Activated CD8-positive, alpha-beta memory T cell treated with anti-CD3 and anti-CD28 coated beads, Interleukin-2, amount 50 U/mL, for 1 hour (primary cell): ENCODE data around the gene ELK3.

Experiments used
- DNase-seq: peaks from one replicate; pipeline ENCODE4 v3.0.0-alpha.2; 2020; ENCODE audit errors: extremely low read depth

The ELK3 gene

DNA sequence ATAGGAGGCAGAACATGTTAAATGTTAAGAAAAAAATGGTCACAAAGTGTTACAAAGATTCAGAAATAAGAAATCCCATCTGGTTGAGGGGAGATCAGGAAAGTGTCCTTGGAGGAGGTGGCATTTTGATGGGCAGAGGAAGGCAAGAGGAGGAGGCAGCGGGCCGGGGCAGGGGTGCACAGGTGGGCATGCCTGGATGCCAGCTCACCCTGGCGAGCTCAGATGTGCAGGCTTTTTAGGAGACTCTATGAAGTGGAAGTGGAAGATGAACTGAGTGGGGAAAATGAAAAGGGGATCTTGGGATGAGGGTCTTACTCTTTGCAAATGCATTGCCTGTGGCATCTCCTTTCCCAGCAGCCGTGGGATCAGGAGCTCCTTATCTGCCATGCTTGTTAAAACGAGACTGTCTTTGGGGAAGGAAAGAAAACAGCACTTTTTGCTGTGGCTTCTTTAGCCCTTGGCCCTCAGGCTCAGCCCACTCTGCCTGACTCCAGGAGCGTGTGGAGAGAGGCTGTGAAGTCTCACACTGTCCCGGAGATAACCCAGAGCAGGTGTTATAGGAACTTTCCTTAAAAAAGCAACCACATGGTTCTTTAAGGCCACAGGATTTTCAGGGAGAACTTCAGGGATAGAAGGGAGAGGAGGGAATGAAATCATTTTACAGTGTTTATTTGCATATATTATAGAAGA, 62.6 kb downstream of the ELK3 start:
- no peak for DNase-seq

DNA sequence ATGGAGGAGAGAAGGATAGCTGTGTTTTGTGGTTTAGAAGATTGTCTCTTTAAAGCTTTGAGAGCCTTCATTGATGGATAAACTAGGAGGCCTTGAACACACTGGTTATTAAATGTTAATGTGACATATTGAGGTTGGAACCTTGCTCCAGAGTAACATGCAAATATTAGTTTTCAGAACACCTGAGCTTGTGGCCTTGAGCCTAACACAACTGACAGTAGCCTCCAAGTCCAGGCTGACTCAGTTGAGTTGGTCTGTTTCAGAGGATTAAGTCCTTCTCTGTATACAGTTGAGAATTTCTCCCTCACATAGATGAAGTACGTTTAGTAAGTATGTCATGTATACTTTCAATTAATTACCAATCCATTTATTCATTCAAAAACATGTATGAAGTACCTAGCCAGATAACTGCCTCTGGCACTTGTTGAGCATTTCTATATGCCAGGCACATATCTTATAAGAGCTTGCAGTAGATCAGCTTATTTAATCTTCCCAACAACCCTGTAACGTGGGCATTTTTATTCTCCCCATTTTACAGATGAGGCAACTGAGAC, 63.5 kb downstream of the ELK3 start:
- DNase-seq = no peak

DNA sequence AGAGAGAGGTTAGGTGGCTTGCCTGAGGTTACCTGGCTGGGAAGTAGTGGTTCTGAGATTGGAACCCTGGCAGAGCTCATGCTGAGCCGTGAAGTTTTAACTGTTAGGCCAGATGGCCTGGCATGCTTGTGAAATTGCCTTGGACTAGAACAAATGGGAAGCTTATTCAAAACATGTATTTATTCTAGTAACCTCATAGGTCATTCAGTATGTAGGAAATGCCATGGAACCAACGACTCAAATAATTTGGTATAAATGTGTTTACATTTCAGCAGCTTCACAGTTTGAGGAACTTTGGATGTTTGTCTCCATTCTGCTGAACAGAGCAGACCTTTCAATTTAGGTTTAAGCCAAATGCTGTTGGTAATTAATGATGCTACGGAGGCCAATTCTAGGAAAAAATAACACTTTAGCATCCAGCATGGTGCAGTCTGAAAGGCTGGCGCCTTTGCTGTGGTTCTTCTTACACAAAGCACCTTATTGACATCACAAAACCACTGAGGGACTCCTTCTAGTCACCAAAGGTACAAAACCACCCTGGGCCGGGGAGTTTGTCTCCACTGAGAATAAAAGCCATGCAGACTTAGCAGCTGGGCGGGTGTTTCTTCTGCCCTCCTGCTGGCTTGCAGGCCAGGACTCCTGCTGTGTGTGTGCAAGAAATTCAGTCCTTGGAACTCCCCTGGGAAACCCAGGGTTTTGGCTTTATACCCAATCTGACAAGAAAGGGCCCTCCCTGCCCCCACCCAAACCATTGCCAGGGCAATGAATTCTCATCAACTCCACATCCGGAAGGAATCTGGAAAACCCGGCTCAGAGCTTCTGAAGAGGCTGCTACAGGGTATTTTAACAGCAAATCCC, 64.2 kb downstream of the ELK3 start:
- peak; percentile 38 for DNase-seq

DNA sequence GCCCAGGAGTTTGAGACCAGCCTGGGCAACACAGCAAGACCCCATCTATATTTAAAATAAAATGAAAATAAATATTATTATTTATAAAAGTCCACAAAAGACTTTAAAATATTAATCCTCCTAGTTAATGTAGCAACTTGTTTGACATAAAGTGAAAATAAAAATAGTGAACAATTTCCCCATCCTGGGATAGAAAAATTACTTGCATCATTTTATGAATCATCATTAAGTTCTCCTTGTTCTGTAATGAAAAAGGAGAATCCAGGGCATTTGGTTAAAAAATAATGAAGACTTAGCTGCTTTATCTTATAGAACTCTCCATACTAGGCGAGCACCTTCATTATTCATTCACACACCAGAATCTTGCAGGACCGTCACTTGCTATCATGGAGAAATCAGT, 66.1 kb downstream of the ELK3 start:
- DNase-seq = no peak

DNA sequence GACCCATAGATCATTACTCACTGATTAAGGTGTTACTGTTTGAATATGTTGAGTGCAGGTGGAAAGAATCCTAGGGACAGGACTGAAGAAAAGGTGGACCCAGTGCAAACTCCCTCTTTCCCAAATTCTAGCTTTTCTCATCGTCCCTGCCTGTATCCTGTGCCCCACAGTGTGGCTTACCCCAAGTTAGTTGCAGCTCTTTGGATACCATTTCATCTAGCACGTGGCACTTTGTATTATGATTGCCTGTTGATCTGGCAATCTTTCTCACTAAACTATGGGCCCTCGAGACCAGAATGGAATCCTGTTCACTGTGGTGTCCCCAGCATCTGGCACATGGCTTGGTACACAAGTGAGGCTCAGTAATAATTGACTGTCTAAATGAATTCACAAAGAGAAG, 66.5 kb downstream of the ELK3 start:
- DNase-seq = no peak

DNA sequence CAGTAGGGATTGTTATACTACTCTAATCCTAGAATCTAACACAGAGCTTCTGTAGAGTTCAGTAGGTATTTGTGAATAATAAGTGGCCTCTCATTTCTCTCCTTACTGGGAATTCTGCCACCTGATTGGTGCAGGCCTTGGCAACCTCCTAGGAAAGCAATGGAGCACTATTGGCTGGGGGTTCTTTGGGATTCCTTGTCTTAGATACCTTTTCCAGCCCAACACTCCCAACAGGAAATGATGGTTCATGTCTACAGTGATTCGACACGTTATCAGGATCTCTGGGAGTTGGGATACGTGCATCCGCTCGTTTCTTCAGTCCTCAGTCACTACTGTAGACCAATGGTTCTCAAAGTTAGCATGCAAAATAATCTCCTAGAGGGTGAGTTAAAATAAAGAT, 67.4 kb downstream of the ELK3 start:
- no peak for DNase-seq

DNA sequence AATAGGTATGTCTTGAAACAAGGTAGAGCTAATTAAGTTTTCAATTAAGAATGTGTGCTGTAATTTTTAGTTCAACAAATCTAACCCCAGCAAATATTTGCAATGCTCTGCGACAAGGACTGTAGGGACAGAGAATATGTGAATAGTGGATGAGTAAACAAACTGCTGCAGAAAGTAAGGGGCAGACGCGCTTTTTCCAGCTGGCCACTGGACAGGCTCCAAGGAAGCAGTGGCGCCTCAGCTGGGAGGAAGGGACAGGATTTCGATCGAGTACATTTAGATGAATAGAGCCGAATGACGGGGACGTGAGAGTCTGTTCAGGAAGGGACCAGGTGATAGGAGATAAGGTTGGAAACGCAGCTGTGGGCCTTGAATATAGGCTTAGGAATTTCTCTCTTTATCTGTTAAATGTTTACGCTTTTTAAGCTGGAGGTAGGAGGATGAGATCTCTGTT, 69.3 kb downstream of the ELK3 start:
- no peak for DNase-seq

DNA sequence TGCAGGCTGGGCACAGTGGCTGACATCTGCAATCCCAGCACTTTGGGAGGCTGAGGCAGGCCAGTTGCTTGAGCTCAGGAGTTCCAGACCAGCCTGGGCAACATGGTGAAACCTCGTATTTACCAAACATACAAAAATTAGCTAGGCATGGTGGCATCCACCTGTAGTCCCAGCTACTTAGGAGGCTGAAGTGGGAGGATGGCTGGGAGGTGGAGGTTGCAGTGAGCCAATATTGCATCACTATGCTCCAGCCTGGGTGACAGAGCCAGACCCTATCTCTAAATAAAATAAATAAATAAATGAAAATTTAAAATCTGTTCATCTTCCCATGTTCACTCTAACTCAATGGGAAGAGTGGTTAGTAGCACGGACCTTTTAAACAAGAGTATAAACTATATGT, 71.2 kb downstream of the ELK3 start:
- no peak for DNase-seq

DNA sequence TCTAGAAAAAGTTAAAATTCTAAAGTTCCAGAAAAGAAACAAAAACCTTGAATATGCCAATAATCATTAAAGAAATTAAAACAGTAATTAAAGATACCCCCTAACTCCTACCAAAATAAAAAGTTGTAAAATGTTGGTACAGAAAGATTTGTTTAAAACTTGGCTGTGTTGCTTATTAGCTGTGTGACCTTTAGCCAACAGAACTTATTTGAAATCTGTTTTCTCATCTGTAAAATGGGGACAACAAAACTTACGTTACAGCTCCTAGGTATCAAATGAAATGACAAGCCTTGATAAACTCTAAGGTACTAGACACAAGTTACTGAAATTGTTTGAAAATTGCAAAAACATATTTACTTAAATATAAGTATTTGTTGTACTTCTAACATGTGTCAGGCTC, 71.7 kb downstream of the ELK3 start:
- DNase-seq = no peak

DNA sequence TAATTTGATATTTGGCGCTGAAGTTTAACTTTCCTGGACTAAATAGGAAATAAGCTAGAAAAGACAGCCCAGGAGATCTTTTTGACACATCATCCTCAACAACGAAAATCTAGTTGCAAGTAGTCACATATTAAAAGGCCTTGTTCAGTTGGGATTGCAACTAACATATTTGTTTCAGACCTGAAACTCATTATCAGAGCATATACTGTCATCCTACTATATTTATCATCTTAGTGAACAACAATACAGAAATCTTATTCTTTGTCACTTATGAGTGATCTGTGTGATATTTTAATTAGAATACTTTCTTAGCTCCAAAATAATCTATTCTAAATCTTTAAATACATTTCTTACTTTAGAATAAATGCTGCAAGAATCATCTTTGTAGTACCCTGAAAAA, 72.1 kb downstream of the ELK3 start:
- no peak for DNase-seq

DNA sequence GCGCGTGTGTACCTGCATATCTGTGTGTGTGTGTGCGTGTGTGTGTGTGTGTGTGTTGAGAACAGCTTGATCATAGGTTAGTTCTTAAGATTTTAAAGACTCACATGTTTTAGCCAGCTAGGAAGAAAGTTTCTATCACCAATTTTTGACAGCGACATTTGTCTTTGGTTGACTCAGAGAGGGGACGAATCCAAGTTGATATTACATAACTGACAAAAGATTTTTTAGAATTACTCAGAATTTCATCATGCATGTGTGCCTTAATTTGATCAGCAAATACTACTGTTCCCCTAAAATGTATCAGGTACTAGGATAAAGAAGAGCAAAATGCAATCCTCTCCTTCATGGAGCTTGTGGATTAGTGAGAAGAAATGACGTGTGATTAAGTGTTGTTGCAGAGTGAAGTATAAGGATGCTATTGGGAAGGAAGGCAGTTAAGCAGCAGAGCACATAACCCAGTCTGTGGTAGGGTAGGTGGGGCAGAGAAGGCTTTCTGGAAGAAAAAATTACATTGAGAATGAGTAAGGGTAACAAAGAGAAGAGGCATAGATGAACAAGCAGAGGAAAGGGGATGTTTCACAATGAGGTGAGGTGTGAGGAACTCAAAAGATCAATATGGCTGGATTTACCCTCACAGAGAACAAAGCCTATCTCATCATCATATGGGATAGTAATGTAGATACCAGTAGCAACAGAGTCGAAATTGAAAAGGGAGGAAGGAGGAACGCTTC, 77.5 kb downstream of the ELK3 start:
- no peak for DNase-seq

DNA sequence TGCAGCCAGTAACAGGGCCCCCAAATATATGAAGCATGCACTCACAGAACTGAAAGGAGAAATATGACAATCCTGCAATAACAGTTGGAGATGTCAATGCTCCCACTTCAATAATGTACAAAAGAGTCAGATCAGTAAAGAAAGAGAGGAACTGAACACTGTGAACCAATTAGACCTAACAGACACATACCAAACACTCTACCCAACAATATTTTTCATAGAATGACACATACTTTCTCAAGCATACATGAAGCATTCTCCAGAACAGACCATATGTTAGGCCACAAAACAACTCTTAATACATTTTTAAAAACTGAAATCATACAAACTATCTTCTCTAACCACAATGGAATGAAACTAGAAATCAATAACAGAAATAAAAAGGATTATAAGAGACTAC, 80.2 kb downstream of the ELK3 start:
- no peak for DNase-seq

DNA sequence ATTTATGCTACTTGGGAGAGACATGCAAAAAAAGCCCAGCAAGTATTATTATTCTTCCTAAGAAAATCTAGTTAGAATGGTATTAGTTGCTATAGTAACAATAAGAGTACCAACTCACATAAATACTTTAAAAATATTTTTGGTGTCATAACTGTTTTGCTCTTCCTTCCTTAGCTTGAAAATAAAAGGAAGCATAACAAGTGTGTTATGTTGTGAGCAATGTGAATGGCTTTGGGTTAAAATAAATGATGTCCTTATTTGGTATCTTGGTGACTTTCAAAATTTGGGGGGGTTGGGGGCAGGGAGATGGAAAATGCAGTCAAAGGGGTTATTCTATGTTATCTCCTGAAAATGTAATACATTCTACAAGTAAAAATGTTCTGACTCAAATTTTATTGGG, 91.0 kb downstream of the ELK3 start:
- no peak for DNase-seq

DNA sequence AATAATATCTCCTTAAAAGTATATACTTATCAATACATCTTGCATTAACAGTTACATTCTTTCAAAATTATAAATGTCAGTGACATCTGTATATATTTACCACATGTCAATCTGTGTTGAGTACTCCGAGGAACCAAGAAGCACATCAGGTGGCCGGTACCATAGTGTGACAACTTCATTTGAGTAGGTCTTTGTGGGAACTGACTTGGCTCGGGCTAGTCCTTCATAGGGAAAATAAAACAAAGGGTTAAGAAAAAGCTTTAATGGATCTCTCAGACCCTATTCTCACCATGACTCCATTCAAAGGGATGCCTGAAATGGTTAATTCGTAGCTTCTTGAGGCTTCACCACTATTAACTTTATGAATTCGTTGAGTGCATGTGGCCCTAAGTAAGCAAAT, 94.9 kb downstream of the ELK3 start:
- DNase-seq = no peak

DNA sequence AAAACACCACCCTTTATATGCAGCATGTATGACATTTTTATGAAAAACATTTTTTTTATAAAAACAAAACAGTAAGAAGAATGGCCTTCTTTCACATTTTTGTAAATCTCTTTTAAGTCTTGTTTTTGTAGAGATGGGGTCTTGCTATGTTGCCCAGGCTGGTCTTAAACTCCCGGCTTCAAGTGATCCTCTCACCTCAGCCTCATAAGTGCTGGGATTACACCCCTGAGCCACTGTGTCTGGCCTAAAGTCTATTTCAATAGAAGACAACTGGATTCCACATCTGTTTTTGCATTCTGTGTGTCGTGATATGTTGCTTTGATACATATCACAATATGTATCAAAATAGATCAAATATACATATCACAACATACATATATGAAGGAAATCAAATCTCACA, 98.9 kb downstream of the ELK3 start:
- no peak for DNase-seq

DNA sequence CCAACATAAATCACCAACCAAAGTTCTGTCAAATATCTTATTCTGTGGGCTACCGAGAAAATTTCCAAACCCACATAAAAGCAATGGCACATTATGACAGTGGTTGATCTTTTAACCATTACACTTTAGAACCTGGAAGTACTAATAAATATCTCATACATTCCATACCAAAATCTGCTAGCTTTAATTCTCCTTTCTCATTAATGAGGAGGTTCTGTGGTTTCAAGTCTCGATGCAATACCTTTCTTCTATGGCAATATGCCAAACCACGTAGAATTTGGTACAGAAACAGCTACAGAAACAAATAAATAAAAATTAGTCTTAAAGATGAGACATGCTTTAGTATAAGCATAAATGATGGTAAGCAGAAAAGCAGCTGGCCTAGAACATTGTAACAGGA, 100.7 kb downstream of the ELK3 start:
- no peak for DNase-seq

DNA sequence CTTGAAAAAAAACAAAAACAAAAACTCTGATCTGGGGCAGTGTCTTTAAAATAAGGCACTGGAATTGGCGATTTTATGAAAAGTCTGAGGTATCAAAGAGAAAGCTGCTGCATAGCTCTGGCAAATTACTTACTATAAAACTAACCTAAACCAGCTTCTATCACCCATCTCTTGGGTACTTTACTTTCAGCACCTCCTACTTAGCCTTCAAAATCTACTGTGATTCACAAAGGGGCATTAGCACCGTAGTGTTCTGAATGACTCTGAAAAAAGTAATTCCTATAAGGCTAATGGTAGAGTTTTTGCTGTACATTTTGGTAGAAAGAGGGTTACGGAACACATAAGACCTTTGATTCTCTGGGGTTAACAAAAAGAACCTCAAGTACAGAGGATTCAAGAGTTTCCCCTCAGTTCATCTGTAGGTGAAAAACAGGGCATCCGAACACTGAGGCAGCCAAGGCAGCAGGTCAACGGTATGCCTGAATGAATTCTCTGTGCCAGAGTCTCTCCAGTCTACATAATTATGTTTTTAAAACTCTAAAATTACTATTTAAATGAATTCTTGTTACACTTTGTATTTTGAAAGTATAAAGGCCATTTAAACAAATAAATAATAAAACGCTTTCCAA, 101.5 kb downstream of the ELK3 start:
- DNase-seq = no peak

DNA sequence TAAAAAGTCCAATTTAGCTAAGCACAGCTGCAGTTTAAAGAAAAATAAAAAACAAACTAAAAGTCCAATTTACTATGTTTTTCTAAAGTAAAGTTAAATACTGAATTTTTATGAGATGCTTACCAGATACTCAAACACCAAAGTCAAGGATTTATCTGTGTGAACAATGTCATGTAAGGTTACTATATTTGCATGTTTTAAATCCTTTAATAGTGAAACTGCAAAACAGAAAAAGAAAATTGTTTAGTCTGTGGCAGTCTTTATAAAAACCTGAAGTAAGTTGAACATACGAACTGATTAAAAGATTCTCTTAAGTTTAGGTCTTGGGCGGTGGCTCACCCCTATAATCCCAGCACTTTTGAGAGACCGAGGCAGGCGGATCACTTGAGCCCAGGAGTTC, 103.3 kb downstream of the ELK3 start:
- DNase-seq = no peak

DNA sequence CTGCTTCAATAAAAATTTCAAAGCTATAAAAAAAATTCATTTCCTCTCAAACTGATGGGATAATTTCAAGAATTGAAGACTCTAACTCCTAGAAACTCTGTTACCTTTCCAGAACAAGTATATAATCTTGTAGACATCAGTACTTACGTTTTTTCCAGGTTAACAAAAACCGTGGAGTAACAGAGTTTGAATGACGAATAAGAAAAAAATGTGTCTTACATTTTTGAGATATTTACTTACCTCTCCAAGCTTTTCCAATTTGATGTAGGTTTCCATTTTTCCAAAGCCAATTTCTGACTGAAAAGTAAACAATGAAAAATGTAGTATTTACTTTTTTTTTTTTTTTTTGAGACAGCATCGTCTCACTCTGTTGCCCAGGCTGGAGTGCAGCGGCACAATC, 105.9 kb downstream of the ELK3 start:
- DNase-seq = no peak

DNA sequence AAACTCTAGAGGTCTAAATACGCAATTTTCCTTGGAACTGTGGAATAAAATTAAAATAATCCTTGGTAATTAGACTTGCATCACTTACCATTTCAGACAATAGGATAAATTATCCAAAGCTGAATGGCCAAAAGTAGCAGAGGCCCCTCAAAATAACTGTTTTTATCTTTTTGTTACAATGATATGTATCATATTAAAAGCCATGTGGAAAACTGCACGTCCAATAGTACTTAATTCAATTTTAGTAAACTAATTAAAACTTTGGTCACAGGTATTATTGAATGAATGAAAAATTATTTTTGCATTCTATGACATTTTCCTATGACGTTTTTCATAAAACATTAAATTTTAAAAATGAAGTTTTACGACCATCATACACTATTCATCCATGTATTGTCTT, 107.6 kb downstream of the ELK3 start:
- DNase-seq = no peak

DNA sequence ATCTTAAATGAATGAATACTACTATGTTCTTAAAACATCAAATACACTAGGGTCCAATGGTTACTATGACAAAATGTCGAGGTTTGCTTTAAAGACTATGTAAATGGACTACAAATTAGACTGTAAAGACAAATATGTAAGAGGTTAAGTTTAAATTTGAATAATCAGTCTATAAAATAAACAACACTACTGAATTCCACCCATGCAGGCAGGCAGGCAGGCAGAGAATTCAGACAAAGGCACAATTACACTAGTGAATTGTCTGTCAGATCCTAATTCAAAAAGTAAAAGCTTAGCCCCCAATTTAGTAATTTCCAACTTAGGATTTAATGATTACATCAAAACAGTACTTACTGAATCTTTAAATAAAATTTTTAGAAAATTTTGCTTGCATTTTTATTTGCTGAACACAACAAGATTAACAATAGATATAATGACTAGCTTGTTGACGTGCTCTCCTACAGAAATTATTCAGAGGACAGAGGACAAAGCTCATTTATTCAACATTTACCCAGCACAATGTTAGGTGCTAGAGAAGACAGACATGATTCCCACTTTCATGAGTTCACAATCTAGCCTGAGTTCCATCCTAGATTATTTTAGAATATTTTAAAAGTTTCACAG, 108.6 kb downstream of the ELK3 start:
- DNase-seq = no peak

DNA sequence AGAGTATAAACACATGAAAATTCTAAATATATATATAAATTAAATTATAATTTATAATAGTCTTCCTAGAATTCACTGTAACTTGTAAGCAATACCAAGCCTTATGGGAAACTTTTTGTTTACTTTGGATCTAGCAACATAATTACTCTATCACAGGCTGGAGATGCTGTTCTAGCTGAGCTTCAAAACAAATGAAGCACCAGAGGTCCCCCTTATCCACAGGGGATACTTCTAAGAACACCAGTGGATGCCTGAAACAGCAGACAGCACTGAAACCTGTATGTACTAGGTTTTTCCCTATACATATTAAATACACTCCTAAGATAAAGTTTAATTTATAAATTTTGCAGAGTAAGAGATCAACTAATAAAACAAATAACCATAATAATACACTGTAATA, 109.5 kb downstream of the ELK3 start:
- DNase-seq = no peak
